ENCODE data around the gene ABCC1. TPM values are rescaled to one million over a fixed set of nuclear protein-coding genes. Genes with fewer than 3 reads are reported as not detected.
"Not testable (repeated sequence)": the region's sequence is repeated elsewhere in the genome, so short reads cannot be mapped to it uniquely, and the experiment has no call there.

The ABCC1 gene
- total RNA-seq, 6 experiments from 2014 or later = 49.3 to 63.6 (median 57.1) TPM

GRCh38 chr16:16159662-16160061 lies 210.2 kb downstream of the ABCC1 start:
- no peak for DNase-seq
- Mint-ChIP-seq H3K4me3 (no peak overlapping the region), H3K27me3 (ENCODE audit: insufficient read depth) (peaks cover 18% of the 10 kb centered on the region), H3K27ac (no peak overlapping the region), H3K36me3 (ENCODE audit: low read depth) (no peaks in the 10 kb centered on the region), H3K9me3 (no peaks in the 10 kb centered on the region; the same call in 1 of the 2 replicates), H3K4me1 (ENCODE audit: low read depth) (no peaks in the 10 kb centered on the region)
- TF ChIP-seq, protein P1, sequence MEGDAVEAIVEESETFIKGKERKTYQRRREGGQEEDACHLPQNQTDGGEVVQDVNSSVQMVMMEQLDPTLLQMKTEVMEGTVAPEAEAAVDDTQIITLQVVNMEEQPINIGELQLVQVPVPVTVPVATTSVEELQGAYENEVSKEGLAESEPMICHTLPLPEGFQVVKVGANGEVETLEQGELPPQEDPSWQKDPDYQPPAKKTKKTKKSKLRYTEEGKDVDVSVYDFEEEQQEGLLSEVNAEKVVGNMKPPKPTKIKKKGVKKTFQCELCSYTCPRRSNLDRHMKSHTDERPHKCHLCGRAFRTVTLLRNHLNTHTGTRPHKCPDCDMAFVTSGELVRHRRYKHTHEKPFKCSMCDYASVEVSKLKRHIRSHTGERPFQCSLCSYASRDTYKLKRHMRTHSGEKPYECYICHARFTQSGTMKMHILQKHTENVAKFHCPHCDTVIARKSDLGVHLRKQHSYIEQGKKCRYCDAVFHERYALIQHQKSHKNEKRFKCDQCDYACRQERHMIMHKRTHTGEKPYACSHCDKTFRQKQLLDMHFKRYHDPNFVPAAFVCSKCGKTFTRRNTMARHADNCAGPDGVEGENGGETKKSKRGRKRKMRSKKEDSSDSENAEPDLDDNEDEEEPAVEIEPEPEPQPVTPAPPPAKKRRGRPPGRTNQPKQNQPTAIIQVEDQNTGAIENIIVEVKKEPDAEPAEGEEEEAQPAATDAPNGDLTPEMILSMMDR (IDR thresholded peaks at IDR 0.05) = no peak

DNA sequence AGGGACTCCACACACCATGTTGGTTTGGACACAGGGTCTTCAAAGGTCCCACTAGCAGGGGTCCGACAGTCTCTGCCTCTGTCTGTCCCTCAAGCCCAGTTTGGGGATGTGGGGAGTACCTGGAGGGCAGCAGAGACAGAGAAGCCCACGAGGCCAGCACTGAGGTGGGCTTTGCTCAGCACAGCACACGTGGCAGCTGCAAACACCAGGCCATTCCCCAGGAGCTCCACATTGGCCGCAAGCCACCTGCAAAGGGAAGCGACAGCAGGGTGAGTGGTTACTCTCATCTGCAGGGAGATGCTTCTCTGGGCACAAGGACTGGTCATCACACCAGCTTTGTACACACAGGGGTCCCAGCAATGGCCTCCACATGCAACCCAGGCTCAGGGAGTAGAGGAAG lies 211.9 kb downstream of the ABCC1 start:
- H3K4me3 Mint-ChIP-seq = no peak overlapping the region
- no peaks in the 10 kb centered on the region; the same call in 1 of the 2 replicates for H3K9me3 Mint-ChIP-seq
- H3K27ac Mint-ChIP-seq = no peak overlapping the region
- H3K36me3 Mint-ChIP-seq (ENCODE audit: low read depth) = no peaks in the 10 kb centered on the region
- no peak for DNase-seq
- H3K4me1 Mint-ChIP-seq (ENCODE audit: low read depth) = no peaks in the 10 kb centered on the region
- TF ChIP-seq, protein P1 (IDR thresholded peaks at IDR 0.05) = no peak
- H3K27me3 Mint-ChIP-seq (ENCODE audit: insufficient read depth) = peaks cover 13% of the 10 kb centered on the region

DNA sequence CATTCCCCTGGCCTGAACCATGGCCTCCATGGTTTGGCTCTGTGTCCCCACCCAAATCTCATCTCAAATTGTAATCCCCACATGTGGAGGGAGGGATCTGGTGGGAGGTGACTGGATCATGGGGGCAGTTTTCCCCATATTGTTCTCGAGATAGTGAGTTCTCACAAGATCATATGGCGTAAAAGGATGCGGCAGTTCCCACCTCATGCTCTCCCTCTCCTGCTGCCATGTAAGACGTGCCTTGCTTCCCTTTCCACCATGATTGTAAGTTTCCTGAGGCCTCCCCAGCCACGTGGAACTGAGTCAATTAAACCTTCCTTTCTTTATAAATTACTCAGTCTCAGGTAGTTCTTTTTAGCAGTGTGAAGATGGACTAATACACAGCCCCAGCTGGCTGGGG lies 212.4 kb downstream of the ABCC1 start:
- DNase-seq; H3K4me1 Mint-ChIP-seq (ENCODE audit: low read depth); H3K27ac Mint-ChIP-seq; H3K9me3 Mint-ChIP-seq; H3K36me3 Mint-ChIP-seq (ENCODE audit: low read depth); H3K4me3 Mint-ChIP-seq: not testable (repeated sequence)
- peaks cover 13% of the 10 kb centered on the region for H3K27me3 Mint-ChIP-seq (ENCODE audit: insufficient read depth)

DNA sequence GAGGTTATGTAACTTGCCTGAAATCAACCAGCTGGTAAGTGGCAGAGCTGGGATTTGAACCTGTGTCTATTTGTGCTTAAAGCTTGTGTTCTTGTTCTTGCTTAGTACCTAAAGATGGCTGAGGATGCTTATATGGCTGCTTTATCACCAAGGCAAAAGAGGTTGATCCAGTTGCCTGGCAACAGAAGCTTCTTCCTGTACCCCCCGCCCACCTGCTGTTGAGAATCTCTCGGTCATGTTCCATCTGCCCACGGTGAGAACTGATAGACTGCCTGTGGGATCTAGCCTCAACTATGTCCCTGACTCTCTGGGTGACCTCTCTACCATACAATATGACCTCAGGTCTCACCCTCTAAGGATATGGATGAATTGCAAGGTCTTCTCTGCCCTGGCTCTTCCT lies 213.2 kb downstream of the ABCC1 start:
- Mint-ChIP-seq H3K27me3 (ENCODE audit: insufficient read depth) (peaks cover 13% of the 10 kb centered on the region), H3K9me3 (no peaks in the 10 kb centered on the region; the same call in 1 of the 2 replicates), H3K27ac (no peak overlapping the region), H3K4me1 (ENCODE audit: low read depth) (no peaks in the 10 kb centered on the region), H3K4me3 (no peak overlapping the region), H3K36me3 (ENCODE audit: low read depth) (no peaks in the 10 kb centered on the region)
- DNase-seq = no peak
- TF ChIP-seq, protein P1 (IDR thresholded peaks at IDR 0.05) = no peak

DNA sequence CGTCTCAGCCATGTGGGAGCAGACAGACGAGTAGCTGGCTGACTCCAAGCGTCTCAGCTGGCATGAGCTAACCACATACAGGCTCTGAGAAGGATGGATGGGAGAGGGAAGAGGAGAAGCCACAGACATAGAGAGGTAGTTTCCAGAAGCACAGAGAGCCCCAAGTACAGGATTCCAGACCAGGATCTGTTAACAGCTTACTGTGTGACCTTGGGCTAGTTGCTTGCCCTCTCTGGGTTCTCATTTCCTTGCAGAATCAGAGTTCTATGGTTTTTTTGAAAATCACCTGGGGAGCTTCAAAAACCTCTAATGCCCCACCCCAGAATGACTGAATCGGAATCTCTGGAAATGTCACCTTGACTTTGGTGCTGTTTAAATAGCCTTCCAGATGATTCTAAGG lies 213.7 kb downstream of the ABCC1 start:
- TF ChIP-seq, protein P1 (IDR thresholded peaks at IDR 0.05) = no peak
- H3K9me3 Mint-ChIP-seq = no peaks in the 10 kb centered on the region; the same call in 1 of the 2 replicates
- no peaks in the 10 kb centered on the region for H3K4me1 Mint-ChIP-seq (ENCODE audit: low read depth)
- H3K36me3 Mint-ChIP-seq (ENCODE audit: low read depth) = no peaks in the 10 kb centered on the region
- no peak overlapping the region for H3K4me3 Mint-ChIP-seq
- H3K27me3 Mint-ChIP-seq (ENCODE audit: insufficient read depth) = peaks cover 13% of the 10 kb centered on the region
- H3K27ac Mint-ChIP-seq = no peak overlapping the region
- no peak for DNase-seq

- TF ChIP-seq, protein P1 (IDR thresholded peaks at IDR 0.05) = no peak
- no peak overlapping the region for H3K27ac Mint-ChIP-seq
- no peaks in the 10 kb centered on the region; the same call in 1 of the 2 replicates for H3K9me3 Mint-ChIP-seq
- H3K4me3 Mint-ChIP-seq = no peak overlapping the region
- H3K36me3 Mint-ChIP-seq (ENCODE audit: low read depth) = no peaks in the 10 kb centered on the region
- H3K27me3 Mint-ChIP-seq (ENCODE audit: insufficient read depth) = peaks cover 13% of the 10 kb centered on the region
- no peak for DNase-seq
- H3K4me1 Mint-ChIP-seq (ENCODE audit: low read depth) = no peaks in the 10 kb centered on the region
Observed at GRCh38 chr16:16163571-16163970, 214.2 kb downstream of the ABCC1 start.
